PC-9 (cell line): ENCODE data around the gene NUDT7. TPM values are rescaled to one million over a fixed set of nuclear protein-coding genes. Genes with fewer than 3 reads are reported as not detected.

Source experiments
- BruUV-seq: library from RNA; stranded (reverse); fragments of 400-500 nt; replicated peaks from 2 replicates; lab custom pipeline; 2021; lab: Mats Ljungman, UMichigan
- CTCF ChIA-PET: fragments of 300-600 bp; sonication (Branson Sonifier 250); formaldehyde crosslinking; loops from one replicate; lab custom pipeline; 2022; ENCODE audit warnings: antibody characterized with exemption; lab: Charles Lee
- POLR2A ChIA-PET: fragments of 300-600 bp; sonication (Branson Sonifier 250); formaldehyde crosslinking; loops from one replicate; lab custom pipeline; 2022; ENCODE audit warnings: antibody characterized with exemption; ENCODE audit not compliant: unreplicated experiment; lab: Charles Lee
- DNase-seq, 2 experiments: peaks; one replicate each; pipeline versions ENCODE4 v3.0.0 to v3.0.0-alpha.2; 2015 to 2022; ENCODE audit warnings: mixed read lengths in 1 of 2
- H2AFZ ChIP-seq: fragments of 200-600 bp; sonication (generic); 2 replicates; pipeline ENCODE4 v1.8.1; 2017; ENCODE audit warnings: antibody characterized with exemption
- H3F3A ChIP-seq: fragments of 200-600 bp; sonication (generic); 2 replicates; pipeline ENCODE4 v1.8.1; 2017; ENCODE audit warnings: antibody characterized with exemption, mild to moderate bottlenecking, low read depth; ENCODE audit not compliant: insufficient read depth
- H3K27ac ChIP-seq: fragments of 200-600 bp; sonication (generic); 2 replicates; pipeline ENCODE4 v1.6.1; 2016; ENCODE audit warnings: mixed run types
- H3K27me3 ChIP-seq: fragments of 200-600 bp; sonication (generic); 2 replicates; pipeline ENCODE4 v1.6.1; 2016; ENCODE audit warnings: low read depth, mixed run types; ENCODE audit not compliant: insufficient read depth
- H3K36me3 ChIP-seq: fragments of 200-600 bp; sonication (generic); 2 replicates; pipeline ENCODE4 v1.6.1; 2016; ENCODE audit warnings: low read depth, mixed run types
- H3K4me1 ChIP-seq: fragments of 200-600 bp; sonication (generic); replicated peaks from 2 replicates; pipeline ENCODE4 v1.6.1; 2016; ENCODE audit warnings: mixed run types; ENCODE audit not compliant: insufficient read depth
- H3K4me2 ChIP-seq: fragments of 200-600 bp; sonication (generic); 2 replicates; pipeline ENCODE4 v1.6.1; 2017; ENCODE audit warnings: mixed run types
- H3K4me3 ChIP-seq: fragments of 200-600 bp; sonication (generic); 2 replicates; pipeline ENCODE4 v1.6.1; 2016; ENCODE audit warnings: mixed run types
- H3K79me2 ChIP-seq: fragments of 200-600 bp; sonication (generic); 2 replicates; pipeline ENCODE4 v1.6.1; 2017; ENCODE audit warnings: low read depth, mixed run types
- H3K9me2 ChIP-seq: fragments of 200-600 bp; sonication (generic); 2 replicates; pipeline ENCODE4 v1.8.1; 2017; ENCODE audit warnings: mild to moderate bottlenecking; ENCODE audit not compliant: insufficient read depth
- H3K9me3 ChIP-seq: fragments of 200-600 bp; sonication (generic); 2 replicates; pipeline ENCODE4 v1.8.1; 2016; ENCODE audit warnings: low read depth; ENCODE audit not compliant: insufficient read depth
- H4K20me1 ChIP-seq: fragments of 200-600 bp; sonication (generic); 2 replicates; pipeline ENCODE4 v1.8.1; 2017; ENCODE audit not compliant: insufficient read depth
- EZH2 ChIP-seq: fragments of 200-600 bp; sonication (generic); IDR thresholded peaks from 2 replicates; pipeline ENCODE4 v1.8.0; 2017; ENCODE audit warnings: antibody characterized with exemption, low read depth
- intact Hi-C: fragments of 100-400 bp; cut with micrococcal nuclease; formaldehyde crosslinking; loops from one replicate; pipeline ENCODE4 v1.10.0; 2022; ENCODE audit not compliant: unreplicated experiment
- total RNA-seq: library from RNA; stranded (reverse); gene quantifications from 2 replicates; pipeline ENCODE4 v1.2.3, GENCODE V29; 2021
- TF ChIP-seq, protein P1 (sequence below): fragments of 200-600 bp; sonication (generic); conservative IDR thresholded peaks from 2 replicates; pipeline ENCODE4 v1.6.1; 2017; ENCODE audit warnings: mixed run types, antibody characterized with exemption, mild to moderate bottlenecking, moderate library complexity

The NUDT7 gene
- total RNA-seq, 1 experiment from 2014 or later, result not detected

DNA sequence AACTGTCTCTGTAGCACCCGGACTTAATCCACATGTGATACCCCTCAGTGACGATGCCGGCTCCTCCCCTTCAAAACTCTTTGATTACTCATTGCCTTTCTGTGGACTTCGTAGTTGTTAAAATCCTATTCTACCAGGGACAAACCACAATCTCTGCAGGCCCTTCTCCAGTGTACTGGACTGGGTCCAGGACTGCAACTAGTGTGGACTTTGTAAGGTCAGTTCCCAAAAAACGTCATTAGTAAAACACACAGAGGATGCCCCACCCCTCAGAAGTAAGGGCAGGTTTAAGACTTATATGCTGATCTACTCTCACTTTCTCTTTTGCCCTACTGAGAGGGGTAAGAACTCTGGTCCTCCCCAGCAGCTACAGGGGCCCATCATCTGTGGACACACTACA is 10.5 kb upstream of the NUDT7 start:
- intact Hi-C loops, result no loop called here
- Histone ChIP-seq H3K27me3 (peaks cover 35% of the 10 kb centered on the region), H3K36me3 (no peaks in the 10 kb centered on the region), H2AFZ (no peak overlapping the region), H3K4me3 (no peak overlapping the region), H4K20me1 (no peaks in the 10 kb centered on the region), H3K4me1 (no peaks in the 10 kb centered on the region), H3K4me2 (no peak overlapping the region), H3K79me2 (no peaks in the 10 kb centered on the region), H3F3A (no peaks in the 10 kb centered on the region), H3K27ac (no peak overlapping the region), H3K9me2 (no peaks in the 10 kb centered on the region), H3K9me3 (no peaks in the 10 kb centered on the region)
- ChIA-PET POLR2A (no interaction called here), CTCF (no interaction called here)
- TF ChIP-seq EZH2, result no peak
- TF ChIP-seq, protein P1, sequence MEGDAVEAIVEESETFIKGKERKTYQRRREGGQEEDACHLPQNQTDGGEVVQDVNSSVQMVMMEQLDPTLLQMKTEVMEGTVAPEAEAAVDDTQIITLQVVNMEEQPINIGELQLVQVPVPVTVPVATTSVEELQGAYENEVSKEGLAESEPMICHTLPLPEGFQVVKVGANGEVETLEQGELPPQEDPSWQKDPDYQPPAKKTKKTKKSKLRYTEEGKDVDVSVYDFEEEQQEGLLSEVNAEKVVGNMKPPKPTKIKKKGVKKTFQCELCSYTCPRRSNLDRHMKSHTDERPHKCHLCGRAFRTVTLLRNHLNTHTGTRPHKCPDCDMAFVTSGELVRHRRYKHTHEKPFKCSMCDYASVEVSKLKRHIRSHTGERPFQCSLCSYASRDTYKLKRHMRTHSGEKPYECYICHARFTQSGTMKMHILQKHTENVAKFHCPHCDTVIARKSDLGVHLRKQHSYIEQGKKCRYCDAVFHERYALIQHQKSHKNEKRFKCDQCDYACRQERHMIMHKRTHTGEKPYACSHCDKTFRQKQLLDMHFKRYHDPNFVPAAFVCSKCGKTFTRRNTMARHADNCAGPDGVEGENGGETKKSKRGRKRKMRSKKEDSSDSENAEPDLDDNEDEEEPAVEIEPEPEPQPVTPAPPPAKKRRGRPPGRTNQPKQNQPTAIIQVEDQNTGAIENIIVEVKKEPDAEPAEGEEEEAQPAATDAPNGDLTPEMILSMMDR, result no peak
- DNase-seq, result no peak
- no TSS peak for BruUV-seq

DNA sequence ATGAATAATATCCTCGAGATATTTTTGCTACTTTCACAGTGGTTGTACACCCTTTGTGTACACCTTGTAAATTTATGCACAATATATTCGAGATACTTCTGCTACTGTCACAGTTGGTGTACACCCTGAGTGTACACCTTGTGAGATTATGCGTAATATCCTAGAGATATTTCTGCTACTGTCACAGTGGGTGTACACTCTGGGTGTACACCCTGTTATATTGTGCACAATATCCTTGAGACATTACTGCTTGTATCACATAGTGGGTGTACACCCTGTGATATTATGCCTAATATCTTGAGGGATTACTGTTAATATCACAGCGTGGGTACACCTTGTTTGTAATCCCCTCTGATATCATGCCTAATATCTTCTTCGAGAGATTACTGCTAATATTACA is 7.2 kb upstream of the NUDT7 start:
- TF ChIP-seq, protein P1, result no peak
- no peak for TF ChIP-seq EZH2

DNA sequence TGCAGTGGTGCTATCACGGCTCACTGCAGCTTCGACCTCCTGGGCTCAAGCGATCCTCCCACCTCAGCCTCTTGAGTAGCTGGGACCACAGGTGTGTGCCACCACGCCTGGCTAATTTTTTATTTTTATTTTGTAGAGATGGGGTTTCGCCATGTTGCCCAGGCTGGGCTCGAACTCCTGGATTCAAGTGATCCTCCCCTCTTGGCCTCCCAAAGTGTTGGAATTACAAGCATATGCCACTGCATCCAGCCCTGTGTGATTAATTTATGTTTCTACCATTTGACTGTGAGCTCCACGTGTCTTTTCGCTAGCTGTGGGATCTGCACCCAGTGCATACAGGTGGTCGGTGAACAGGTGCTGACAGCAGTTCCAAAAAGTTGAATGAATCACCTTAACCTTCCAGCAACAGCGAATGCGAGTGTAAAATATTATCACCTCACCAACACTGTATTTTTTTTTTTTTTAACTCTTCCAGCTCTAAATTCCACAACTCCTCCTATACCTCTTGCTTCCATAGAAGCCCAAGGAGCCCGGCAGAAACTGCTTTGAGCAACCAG is 484 bp upstream of the NUDT7 start:
- peak overlapping the region; percentile 88 for H3K4me2 ChIP-seq
- no peaks in the 10 kb centered on the region for H3K36me3 ChIP-seq
- no peaks in the 10 kb centered on the region for H3K9me2 ChIP-seq
- no peak overlapping the region for H2AFZ ChIP-seq
- no peaks in the 10 kb centered on the region for H4K20me1 ChIP-seq
- ChIA-PET CTCF (no interaction called here), POLR2A (no interaction called here)
- TF ChIP-seq, protein P1, result no peak
- no peak for TF ChIP-seq EZH2
- H3K27ac ChIP-seq, result no peak overlapping the region
- H3K79me2 ChIP-seq, result no peaks in the 10 kb centered on the region
- no peaks in the 10 kb centered on the region for H3F3A ChIP-seq
- H3K4me3 ChIP-seq, result peak overlapping the region; percentile 34; the same call in 1 of the 2 replicates
- 0 out of 2 replicates have a peak, but pooled peaks cover 3% of the 10 kb centered on the region for H3K4me1 ChIP-seq
- no peak for DNase-seq
- H3K27me3 ChIP-seq, result 0 out of 2 replicates have a peak, but pooled peaks cover 4% of the 10 kb centered on the region
- intact Hi-C loops, result no loop called here
- H3K9me3 ChIP-seq, result no peaks in the 10 kb centered on the region
- no TSS peak for BruUV-seq

More for the DNA sequence above, 7.2 kb upstream of the NUDT7 start:
- Histone ChIP-seq H3K36me3 (no peaks in the 10 kb centered on the region), H3K4me2 (no peak overlapping the region), H3K27me3 (peaks cover 16% of the 10 kb centered on the region), H3K27ac (no peak overlapping the region), H4K20me1 (no peaks in the 10 kb centered on the region), H3K79me2 (no peaks in the 10 kb centered on the region), H3K4me3 (no peak overlapping the region), H3K4me1 (0 out of 2 replicates have a peak, but pooled peaks cover 3% of the 10 kb centered on the region), H3K9me3 (no peaks in the 10 kb centered on the region), H3F3A (no peaks in the 10 kb centered on the region), H2AFZ (no peak overlapping the region), H3K9me2 (no peaks in the 10 kb centered on the region)
- no peak for DNase-seq
- ChIA-PET CTCF (no interaction called here), POLR2A (no interaction called here)
- intact Hi-C loops, result no loop called here
- BruUV-seq, result no TSS peak
